Karpas-422 (cell line): ENCODE measurements around the gene TARDBP. TPM values are rescaled to one million over a fixed set of nuclear protein-coding genes. Genes with fewer than 3 reads are reported as not detected.

ENCODE experiments used
- DNase-seq: peaks from one replicate; pipeline ENCODE4 v3.0.0-alpha.2; 2015
- H2AFZ ChIP-seq: fragments of 200-600 bp; sonication (generic); 2 replicates; pipeline ENCODE4 v1.6.1; 2014; ENCODE audit warnings: antibody characterized with exemption, low read length, mixed read lengths
- H3K27ac ChIP-seq: fragments of 200-600 bp; sonication (generic); 2 replicates; pipeline ENCODE4 v1.5.1; 2014; ENCODE audit warnings: mild to moderate bottlenecking, low read length, moderate library complexity
- H3K27me3 ChIP-seq: fragments of 200-600 bp; sonication (generic); 2 replicates; pipeline ENCODE4 v1.6.1; 2014; ENCODE audit warnings: low read length, mixed read lengths
- H3K36me3 ChIP-seq: fragments of 200-600 bp; sonication (generic); 2 replicates; pipeline ENCODE4 v1.6.1; 2014; ENCODE audit warnings: low read length, mixed read lengths; ENCODE audit not compliant: insufficient read depth
- H3K4me1 ChIP-seq: fragments of 200-600 bp; sonication (generic); 2 replicates; pipeline ENCODE4 v1.6.1; 2014; ENCODE audit warnings: mild to moderate bottlenecking, low read length, mixed read lengths
- H3K4me2 ChIP-seq: fragments of 200-600 bp; sonication (generic); 2 replicates; pipeline ENCODE4 v1.6.1; 2014; ENCODE audit warnings: low read length, low read depth, mild to moderate bottlenecking; ENCODE audit not compliant: poor library complexity, severe bottlenecking
- H3K4me3 ChIP-seq: fragments of 200-600 bp; sonication (generic); 2 replicates; pipeline ENCODE4 v1.5.1; 2014; ENCODE audit warnings: mild to moderate bottlenecking, antibody characterized with exemption, low read length, mixed read lengths
- H3K79me2 ChIP-seq: fragments of 200-600 bp; sonication (generic); 2 replicates; pipeline ENCODE4 v1.6.1; 2014; ENCODE audit warnings: mild to moderate bottlenecking, low read length, mixed read lengths
- H3K9ac ChIP-seq: fragments of 200-600 bp; sonication (generic); 2 replicates; pipeline ENCODE4 v1.6.0; 2014; ENCODE audit warnings: low read length
- H3K9me2 ChIP-seq: fragments of 200-600 bp; sonication (generic), shearing (Covaris generic); replicated peaks from 2 replicates; pipeline ENCODE4 v1.6.0; 2014; ENCODE audit warnings: mild to moderate bottlenecking, low read length, moderate library complexity; ENCODE audit not compliant: insufficient read depth
- H3K9me3 ChIP-seq: fragments of 300-700, 200-600 bp; sonication (generic); 2 replicates; pipeline ENCODE4 v1.6.1; 2014; ENCODE audit warnings: low read length, mixed read lengths
- H4K20me1 ChIP-seq: fragments of 200-600 bp; sonication (generic); 2 replicates; pipeline ENCODE4 v1.6.1; 2014; ENCODE audit warnings: mild to moderate bottlenecking, antibody characterized with exemption, low read length, low read depth; ENCODE audit not compliant: insufficient read depth
- total RNA-seq: library from RNA; depleted of rRNA; stranded (reverse); fragments of >200 nt; shearing (Covaris generic); gene quantifications from 2 replicates; pipeline ENCODE4 v1.2.3, GENCODE V29; 2014; ENCODE audit warnings: low replicate concordance

The TARDBP gene
- total RNA-seq, 1 experiment from 2014 or later, result 63.8 TPM

DNA sequence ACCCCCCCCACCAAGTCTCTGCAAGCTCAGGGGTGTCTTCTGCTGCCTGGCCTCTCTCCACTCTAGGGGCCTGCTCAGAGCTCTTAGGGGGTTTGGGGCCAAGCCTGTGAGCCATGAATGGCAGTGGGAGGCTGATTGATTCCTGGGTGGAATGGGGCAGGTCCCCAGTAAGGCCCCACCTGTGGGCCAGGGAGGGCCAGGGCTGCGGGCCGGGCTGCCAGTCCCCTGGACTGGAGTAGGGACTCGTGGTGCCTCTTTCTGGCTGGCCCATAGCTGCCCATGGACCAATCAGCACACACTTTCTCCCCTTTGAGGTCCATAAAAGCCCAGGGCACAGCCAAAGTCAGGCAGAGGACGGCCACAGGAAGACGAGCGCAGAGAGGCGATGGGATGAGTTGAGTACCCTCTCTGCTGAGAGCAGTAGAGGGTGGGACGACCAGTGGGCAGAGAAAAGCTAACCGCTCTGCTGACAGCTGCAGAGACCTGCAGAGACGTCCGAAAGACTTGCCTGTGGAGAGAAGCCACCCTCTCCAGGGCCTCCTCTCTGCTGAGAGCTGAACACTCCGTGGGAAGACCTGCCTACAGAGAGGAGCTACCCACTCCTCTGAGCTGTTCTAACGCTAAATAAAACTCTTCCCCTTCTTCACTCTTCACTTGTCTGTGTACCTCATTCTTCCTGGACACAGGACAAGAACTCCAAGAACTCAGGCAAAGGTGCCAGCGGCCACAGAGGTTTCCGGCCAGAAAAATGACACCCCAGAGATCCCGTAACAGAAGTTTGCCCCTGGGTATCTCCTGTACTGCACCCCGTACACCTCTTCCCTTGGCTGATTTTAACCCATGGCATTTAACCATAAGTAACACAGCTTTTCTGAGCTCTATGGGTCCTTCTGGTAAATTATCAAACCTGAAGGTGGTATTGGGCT, 38.2 kb upstream of the TARDBP start:
- no peaks in the 10 kb centered on the region for H3K9me2 ChIP-seq
- no peaks in the 10 kb centered on the region for H4K20me1 ChIP-seq
- no peak overlapping the region for H3K27ac ChIP-seq
- no peak for DNase-seq
- H3K36me3 ChIP-seq, result no peaks in the 10 kb centered on the region
- no peak overlapping the region for H3K9ac ChIP-seq
- no peaks in the 10 kb centered on the region for H3K27me3 ChIP-seq
- no peaks in the 10 kb centered on the region for H3K79me2 ChIP-seq
- peaks cover 4% of the 10 kb centered on the region for H3K4me1 ChIP-seq
- no peak overlapping the region for H3K4me2 ChIP-seq
- no peak overlapping the region for H3K4me3 ChIP-seq
- no peaks in the 10 kb centered on the region for H3K9me3 ChIP-seq
- no peak overlapping the region for H2AFZ ChIP-seq

- H4K20me1 ChIP-seq, result no peaks in the 10 kb centered on the region
- H3K36me3 ChIP-seq, result no peaks in the 10 kb centered on the region
- no peak overlapping the region for H3K4me3 ChIP-seq
- no peak overlapping the region for H3K9ac ChIP-seq
- no peaks in the 10 kb centered on the region for H3K9me3 ChIP-seq
- H3K27me3 ChIP-seq, result no peaks in the 10 kb centered on the region
- H3K27ac ChIP-seq, result no peak overlapping the region
- H3K4me1 ChIP-seq, result peaks cover 7% of the 10 kb centered on the region
- H3K79me2 ChIP-seq, result no peaks in the 10 kb centered on the region
- DNase-seq, result no peak
- no peak overlapping the region for H3K4me2 ChIP-seq
- no peak overlapping the region for H2AFZ ChIP-seq
- no peaks in the 10 kb centered on the region for H3K9me2 ChIP-seq
Observed at GRCh38 chr1:10975567-10976326, 36.7 kb upstream of the TARDBP start.

DNA sequence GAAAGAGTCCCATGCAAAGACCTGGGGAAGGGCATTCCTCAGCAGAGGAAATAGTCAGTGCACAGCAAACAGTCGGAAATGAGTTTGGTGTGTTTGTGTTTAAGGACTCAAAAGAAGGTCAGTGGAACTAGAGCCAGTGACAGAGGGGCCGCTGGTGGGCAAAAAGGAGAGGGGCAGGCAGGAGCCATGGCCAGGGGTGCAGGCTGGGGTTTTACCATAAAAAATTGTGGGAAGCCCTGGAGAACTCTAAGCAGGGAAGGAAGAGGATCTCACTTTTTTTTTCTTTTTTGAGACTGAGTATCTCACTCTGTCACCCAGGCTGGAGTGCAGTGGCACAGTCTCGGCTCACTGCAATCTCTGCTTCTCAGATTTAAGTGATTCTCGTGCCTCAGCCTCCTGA, 33.7 kb upstream of the TARDBP start:
- H3K9me2 ChIP-seq, result no peaks in the 10 kb centered on the region
- H3K4me2 ChIP-seq, result no peak overlapping the region
- no peaks in the 10 kb centered on the region for H3K9me3 ChIP-seq
- no peak overlapping the region for H3K9ac ChIP-seq
- DNase-seq, result no peak
- H4K20me1 ChIP-seq, result no peaks in the 10 kb centered on the region
- no peak overlapping the region for H3K4me3 ChIP-seq
- no peak overlapping the region for H3K27ac ChIP-seq
- peaks cover 10% of the 10 kb centered on the region for H3K4me1 ChIP-seq
- H3K36me3 ChIP-seq, result no peaks in the 10 kb centered on the region
- H3K27me3 ChIP-seq, result no peaks in the 10 kb centered on the region
- H2AFZ ChIP-seq, result no peak overlapping the region
- no peaks in the 10 kb centered on the region for H3K79me2 ChIP-seq

- Histone ChIP-seq H3K4me2 (no peak overlapping the region), H3K27me3 (no peaks in the 10 kb centered on the region), H3K9ac (no peak overlapping the region), H3K9me2 (no peaks in the 10 kb centered on the region), H3K36me3 (no peaks in the 10 kb centered on the region), H3K4me3 (no peak overlapping the region), H3K79me2 (no peaks in the 10 kb centered on the region), H3K4me1 (peaks cover 10% of the 10 kb centered on the region), H3K9me3 (no peaks in the 10 kb centered on the region), H4K20me1 (no peaks in the 10 kb centered on the region), H3K27ac (no peak overlapping the region), H2AFZ (no peak overlapping the region)
- no peak for DNase-seq
Observed at GRCh38 chr1:10979483-10979920, 33.0 kb upstream of the TARDBP start.

DNA sequence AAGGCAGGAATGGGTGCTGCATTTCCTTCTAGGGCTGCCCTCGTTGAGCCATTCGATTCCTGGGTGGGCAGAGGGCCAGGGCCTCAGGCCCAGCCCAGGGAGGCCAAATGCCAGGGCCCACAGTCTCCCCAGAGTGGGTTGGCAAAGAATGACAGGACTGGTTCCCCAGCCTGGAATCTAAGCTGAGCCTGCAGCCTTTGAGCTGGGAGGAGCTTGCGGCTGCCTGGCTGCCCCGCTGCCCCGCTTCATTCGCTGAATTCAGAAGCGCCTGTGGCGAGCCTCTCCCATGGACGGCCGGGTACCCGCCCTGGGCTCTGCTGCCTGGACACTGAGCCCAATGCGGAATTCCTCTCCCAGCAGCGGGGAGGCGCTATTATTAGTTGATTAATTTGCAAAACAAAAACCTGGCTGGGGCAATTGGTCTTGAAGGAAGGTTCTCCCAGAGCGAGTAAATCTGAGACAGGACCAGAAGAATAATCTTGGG, 32.3 kb upstream of the TARDBP start:
- Histone ChIP-seq H3K9me2 (no peaks in the 10 kb centered on the region), H3K27ac (no peak overlapping the region), H3K27me3 (no peaks in the 10 kb centered on the region), H3K4me2 (peak overlapping the region; percentile 44), H3K4me1 (peaks cover 10% of the 10 kb centered on the region), H3K9ac (no peak overlapping the region), H3K4me3 (no peak overlapping the region), H3K9me3 (no peaks in the 10 kb centered on the region), H3K79me2 (no peaks in the 10 kb centered on the region), H3K36me3 (no peaks in the 10 kb centered on the region), H2AFZ (no peak overlapping the region), H4K20me1 (no peaks in the 10 kb centered on the region)
- no peak for DNase-seq

DNA sequence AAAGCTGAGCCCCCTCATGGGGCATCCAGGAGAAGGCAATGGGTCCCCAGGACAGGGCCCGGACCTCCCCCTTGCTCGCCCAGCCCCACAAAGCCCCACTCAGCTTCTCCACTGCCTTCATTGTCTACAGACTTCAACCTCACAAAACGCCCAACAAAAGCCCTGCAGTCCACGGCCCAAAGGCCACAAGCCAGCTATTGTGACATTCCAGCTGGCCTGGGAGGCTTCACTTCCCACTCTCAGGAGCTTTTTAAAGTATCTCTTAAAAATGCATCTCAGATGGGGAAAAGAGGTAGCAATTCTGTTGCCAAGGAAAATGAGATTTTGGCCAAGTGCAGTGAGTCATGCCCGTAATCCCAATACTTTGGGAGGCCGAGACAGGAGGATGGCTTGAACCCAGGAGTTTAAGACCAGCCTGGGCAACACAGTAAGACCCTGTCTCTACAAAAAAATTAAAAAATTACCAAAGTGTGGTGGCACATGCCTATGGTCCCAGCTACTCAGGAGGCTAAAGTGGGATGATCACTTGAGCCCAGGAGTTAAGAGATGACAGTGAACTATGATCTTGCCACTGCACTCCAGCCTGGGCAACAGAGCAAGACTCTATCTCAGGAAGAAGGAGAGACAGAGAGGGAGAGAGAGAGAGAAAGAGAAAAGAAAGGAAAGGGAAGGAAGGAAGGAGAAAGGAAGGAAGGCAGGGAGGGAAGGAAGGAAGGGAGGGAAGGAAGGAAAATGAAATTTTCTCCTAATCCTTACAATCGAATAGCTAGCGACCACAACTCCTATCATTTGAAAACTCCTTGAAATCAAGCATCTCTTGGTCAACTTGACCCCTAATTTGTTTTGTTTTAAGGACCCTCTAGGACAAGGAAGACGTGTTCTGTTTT, 31.4 kb upstream of the TARDBP start:
- Histone ChIP-seq H3K27me3 (no peaks in the 10 kb centered on the region), H3K9me2 (no peaks in the 10 kb centered on the region), H4K20me1 (no peaks in the 10 kb centered on the region), H2AFZ (no peak overlapping the region), H3K4me1 (peaks cover 10% of the 10 kb centered on the region), H3K4me2 (peak overlapping the region; percentile 44), H3K79me2 (no peaks in the 10 kb centered on the region), H3K4me3 (no peak overlapping the region), H3K27ac (no peak overlapping the region), H3K9me3 (no peaks in the 10 kb centered on the region), H3K36me3 (no peaks in the 10 kb centered on the region), H3K9ac (no peak overlapping the region)
- no peak for DNase-seq

DNA sequence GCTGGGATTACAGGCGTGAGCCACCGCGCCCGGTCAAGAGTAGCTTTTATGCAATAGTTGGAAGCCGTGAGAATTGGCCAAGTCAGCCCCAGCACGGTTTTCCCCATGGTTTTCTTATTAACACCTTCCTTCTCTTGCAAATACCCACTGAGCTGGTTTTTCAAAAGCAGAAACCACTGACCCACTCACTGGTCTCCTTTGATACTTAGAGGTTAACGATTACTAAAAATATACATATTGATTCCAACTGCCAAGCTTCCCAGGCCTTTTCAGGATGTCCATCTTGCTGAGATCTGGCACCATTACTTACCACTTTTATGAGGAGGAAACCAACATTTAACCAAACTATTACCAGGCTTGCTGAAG, 25.9 kb upstream of the TARDBP start:
- no peaks in the 10 kb centered on the region for H3K79me2 ChIP-seq
- H3K9ac ChIP-seq, result no peak overlapping the region
- no peaks in the 10 kb centered on the region for H3K9me3 ChIP-seq
- H2AFZ ChIP-seq, result no peak overlapping the region
- H3K4me3 ChIP-seq, result no peak overlapping the region
- H4K20me1 ChIP-seq, result no peaks in the 10 kb centered on the region
- H3K4me1 ChIP-seq, result no peaks in the 10 kb centered on the region
- no peaks in the 10 kb centered on the region for H3K9me2 ChIP-seq
- no peak overlapping the region for H3K4me2 ChIP-seq
- H3K27me3 ChIP-seq, result no peaks in the 10 kb centered on the region
- DNase-seq, result no peak
- no peaks in the 10 kb centered on the region for H3K36me3 ChIP-seq
- H3K27ac ChIP-seq, result no peak overlapping the region
